ENCODE measurements around the gene ABR. TPM values are rescaled to one million over a fixed set of nuclear protein-coding genes. Genes with fewer than 3 reads are reported as not detected.

The ABR gene
- total RNA-seq, 6 experiments from 2014 or later = 7.4 to 21.5 (median 11.3) TPM

- no peak overlapping the region for H3K4me3 ChIP-seq
- ATAC-seq (no peak), DNase-seq (no peak)
- H3K4me1 ChIP-seq = no peaks in the 10 kb centered on the region
- H3K36me3 ChIP-seq = no peaks in the 10 kb centered on the region
- H3K27me3 ChIP-seq = no peaks in the 10 kb centered on the region
- no peak overlapping the region for H3K27ac ChIP-seq
- TF ChIP-seq POLR2A (IDR thresholded peaks at IDR 0.05) (no peak), CTCF (IDR thresholded peaks at IDR 0.05) (no peak)
- 81% methylated on average over 3 of the region's 4 CpGs for WGBS (ENCODE audit: insufficient coverage, low coverage, low lambda C conversion rate, missing lambda C conversion rate)
- no peaks in the 10 kb centered on the region for H3K9me3 ChIP-seq
- intact Hi-C loops (cut with DNase I) = loop anchor here in 1 of 2 donors (10.0 kb wide), 1 partner anchor 45 kb away; no protein-coding TSS in a partner anchor
Observed at GRCh38 chr17:1169929-1170312, 9.9 kb downstream of the ABR start.

DNA sequence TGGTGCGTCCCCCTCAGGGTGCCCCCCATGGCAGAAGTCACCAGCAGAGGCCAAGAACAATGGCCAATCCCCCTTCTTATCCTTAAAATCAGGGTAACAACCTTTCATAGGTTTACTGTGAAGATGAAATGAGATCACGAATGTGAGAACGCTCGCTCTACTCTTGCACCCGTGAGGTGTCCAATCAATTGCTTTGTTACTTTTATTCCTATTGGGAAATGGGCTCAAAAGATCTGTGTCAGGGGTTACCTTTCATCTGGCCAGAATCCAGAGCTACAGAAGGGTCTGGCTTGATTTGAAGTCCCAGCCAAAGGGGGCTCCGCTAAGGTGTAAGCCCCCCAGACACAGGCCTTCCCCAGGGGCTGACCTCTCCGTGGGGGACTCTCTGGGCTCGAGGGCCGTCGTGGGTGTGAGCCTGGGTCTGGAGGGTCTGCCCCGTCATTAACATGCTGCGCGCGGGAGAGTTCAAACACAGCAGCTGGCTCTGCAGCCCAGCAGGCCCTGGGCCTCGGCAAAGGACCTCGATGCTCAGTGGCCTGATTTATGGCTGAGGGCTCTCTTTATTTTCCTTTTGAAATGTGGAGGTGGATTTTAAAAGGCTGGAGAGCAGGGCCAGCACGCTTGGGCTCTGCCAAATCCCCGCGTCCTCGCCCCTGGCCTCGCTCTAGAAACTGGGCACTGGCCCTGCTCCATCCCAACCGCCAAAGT lies 10.4 kb downstream of the ABR start:
- no peaks in the 10 kb centered on the region for H3K36me3 ChIP-seq
- DNase-seq = no peak
- no peak for ATAC-seq
- whole genome bisulfite sequencing (ENCODE audit: insufficient coverage, low coverage, low lambda C conversion rate, missing lambda C conversion rate) = 64% methylated on average over 12 of the region's 22 CpGs
- H3K4me3 ChIP-seq = no peak overlapping the region
- H3K27me3 ChIP-seq = no peaks in the 10 kb centered on the region
- no peak overlapping the region for H3K27ac ChIP-seq
- no peak for TF ChIP-seq CTCF (IDR thresholded peaks at IDR 0.05)
- no peak for TF ChIP-seq POLR2A (IDR thresholded peaks at IDR 0.05)
- no peaks in the 10 kb centered on the region for H3K4me1 ChIP-seq
- H3K9me3 ChIP-seq = no peaks in the 10 kb centered on the region
- intact Hi-C loops (cut with DNase I) = no loop called here

DNA sequence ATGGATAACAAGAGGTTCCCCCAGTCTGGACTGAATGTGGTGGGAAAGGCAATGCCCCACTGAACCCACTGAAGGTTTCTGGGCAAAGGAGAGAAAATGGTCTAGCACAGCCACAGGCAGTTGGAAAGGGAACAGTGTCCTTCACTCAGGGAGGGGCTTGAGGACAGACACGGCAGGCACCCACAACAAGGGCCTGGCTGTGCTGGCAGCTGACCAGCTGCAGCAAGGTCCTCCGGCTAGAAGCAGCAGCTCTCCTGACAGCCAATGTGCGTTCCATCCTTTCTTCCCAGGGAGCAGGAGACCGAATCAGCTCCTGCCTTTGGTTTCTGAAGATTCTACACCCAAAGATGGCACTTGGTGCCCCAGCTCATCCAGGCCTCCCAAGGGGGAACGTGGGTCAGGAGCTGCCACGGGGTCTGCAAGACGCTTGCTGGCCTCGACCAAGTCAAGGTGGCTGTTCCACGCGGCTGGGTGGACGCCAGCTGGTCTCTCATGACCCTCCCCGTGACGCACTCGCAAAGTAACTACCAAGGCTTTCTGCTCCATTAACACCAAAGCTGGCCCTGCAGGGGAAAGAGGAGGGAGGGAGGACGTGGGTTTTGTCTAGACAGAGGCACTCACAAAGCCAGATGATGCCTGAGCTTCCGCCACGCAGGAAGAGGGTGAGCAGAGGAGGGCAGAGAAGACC lies 11.1 kb downstream of the ABR start:
- DNase-seq = no peak

GRCh38 chr17:1166276-1166675 lies 13.5 kb downstream of the ABR start:
- no peak for TF ChIP-seq CTCF (IDR thresholded peaks at IDR 0.05)
- Histone ChIP-seq H3K36me3 (no peaks in the 10 kb centered on the region), H3K9me3 (no peaks in the 10 kb centered on the region), H3K4me1 (no peaks in the 10 kb centered on the region), H3K27ac (no peak overlapping the region), H3K27me3 (no peaks in the 10 kb centered on the region), H3K4me3 (no peak overlapping the region)
- intact Hi-C loops (cut with DNase I) = no loop called here
- WGBS (ENCODE audit: insufficient coverage, low coverage, low lambda C conversion rate, missing lambda C conversion rate) = 60% methylated on average over 2 of the region's 11 CpGs
- ATAC-seq (no peak), DNase-seq (no peak)

More for the DNA sequence above, 11.1 kb downstream of the ABR start:
- H3K4me3 ChIP-seq = no peak overlapping the region
- H3K36me3 ChIP-seq = no peaks in the 10 kb centered on the region
- no peaks in the 10 kb centered on the region for H3K27me3 ChIP-seq
- intact Hi-C loops (cut with DNase I) = no loop called here
- TF ChIP-seq CTCF (IDR thresholded peaks at IDR 0.05) (no peak), POLR2A (IDR thresholded peaks at IDR 0.05) (no peak)
- no peak overlapping the region for H3K27ac ChIP-seq
- no peaks in the 10 kb centered on the region for H3K4me1 ChIP-seq
- ATAC-seq = no peak
- 68% methylated on average over 3 of the region's 17 CpGs for WGBS (ENCODE audit: insufficient coverage, low coverage, low lambda C conversion rate, missing lambda C conversion rate)
- H3K9me3 ChIP-seq = no peaks in the 10 kb centered on the region

Measured in right lobe of liver (tissue), 6 donors.